Transverse colon (tissue), 4 donors: ENCODE measurements around the gene NUCB2.

ENCODE experiments used
- CTCF ChIP-seq, 5 experiments: fragments of 200-600 bp in 3 of 5; fragments of 450-650 bp in 2 of 5; sonication (generic) in 3 of 5; IDR thresholded peaks; 1 replicate in 2 of 5; 2 replicates in 3 of 5; pipeline ENCODE4 v1.5.1; 2016 to 2017; ENCODE audit warnings: antibody characterized with exemption in 5 of 5, inconsistent platforms in 3 of 5, mild to moderate bottlenecking in 2 of 5, moderate library complexity in 1 of 5
- POLR2A ChIP-seq: fragments of 450-650 bp; IDR thresholded peaks from one replicate; pipeline ENCODE4 v1.6.1; 2016; ENCODE audit warnings: antibody characterized with exemption, mild to moderate bottlenecking, moderate library complexity
- POLR2AphosphoS5 ChIP-seq, 3 donors: sonication (generic); formaldehyde crosslinking; IDR thresholded peaks; one replicate each; pipeline ENCODE4 v1.6.1; 2016; ENCODE audit warnings: antibody characterized with exemption in 3 of 3

GRCh38 chr11:17277024-17277584, 565 bp downstream of the NUCB2 start:
- no peak for TF ChIP-seq CTCF (IDR thresholded peaks at IDR 0.05)
- no peak for TF ChIP-seq POLR2A
- TF ChIP-seq POLR2AphosphoS5 (IDR thresholded peaks at IDR 0.05) = peak in 1 of 3 donors; percentile 11
